Fibroblast of pulmonary artery (primary cell): ENCODE results near the gene ETDB.
A peak's percentile ranks its signal among the peaks of the same experiment; 100 is the strongest.
"Not testable (repeated sequence)": the region's sequence is repeated elsewhere in the genome, so short reads cannot be mapped to it uniquely, and the experiment has no call there.

Experiments
- DNase-seq: peaks from one replicate; pipeline ENCODE4 v3.0.0-alpha.2; 2010; ENCODE audit warnings: low read depth
- H3K4me3 ChIP-seq: replicated peaks from 2 replicates; pipeline ENCODE4 v1.5.1; 2011; ENCODE audit warnings: low read depth, mild to moderate bottlenecking, control low read depth, low read length, moderate library complexity
- TF ChIP-seq, protein P1 (sequence below): IDR thresholded peaks from 2 replicates; pipeline ENCODE4 v1.5.1; 2011; ENCODE audit warnings: mild to moderate bottlenecking, control low read depth, low read length, inconsistent platforms; ENCODE audit errors: missing control alignments

ETDB gene

DNA sequence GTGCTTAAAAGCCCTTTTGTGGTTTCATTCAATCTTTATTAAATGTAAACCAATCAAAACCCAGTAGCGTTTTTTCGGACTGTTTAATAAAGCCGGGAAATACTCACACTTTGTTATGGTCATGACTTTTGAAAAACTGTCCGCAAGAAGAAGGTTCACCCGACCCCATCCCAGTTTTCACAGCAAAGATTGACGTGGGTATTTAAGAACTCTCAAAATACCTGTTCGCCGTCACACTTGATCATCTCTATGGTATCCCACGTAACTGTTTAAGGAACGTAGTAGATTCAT is 20.9 kb downstream of the ETDB start:
- TF ChIP-seq, protein P1, sequence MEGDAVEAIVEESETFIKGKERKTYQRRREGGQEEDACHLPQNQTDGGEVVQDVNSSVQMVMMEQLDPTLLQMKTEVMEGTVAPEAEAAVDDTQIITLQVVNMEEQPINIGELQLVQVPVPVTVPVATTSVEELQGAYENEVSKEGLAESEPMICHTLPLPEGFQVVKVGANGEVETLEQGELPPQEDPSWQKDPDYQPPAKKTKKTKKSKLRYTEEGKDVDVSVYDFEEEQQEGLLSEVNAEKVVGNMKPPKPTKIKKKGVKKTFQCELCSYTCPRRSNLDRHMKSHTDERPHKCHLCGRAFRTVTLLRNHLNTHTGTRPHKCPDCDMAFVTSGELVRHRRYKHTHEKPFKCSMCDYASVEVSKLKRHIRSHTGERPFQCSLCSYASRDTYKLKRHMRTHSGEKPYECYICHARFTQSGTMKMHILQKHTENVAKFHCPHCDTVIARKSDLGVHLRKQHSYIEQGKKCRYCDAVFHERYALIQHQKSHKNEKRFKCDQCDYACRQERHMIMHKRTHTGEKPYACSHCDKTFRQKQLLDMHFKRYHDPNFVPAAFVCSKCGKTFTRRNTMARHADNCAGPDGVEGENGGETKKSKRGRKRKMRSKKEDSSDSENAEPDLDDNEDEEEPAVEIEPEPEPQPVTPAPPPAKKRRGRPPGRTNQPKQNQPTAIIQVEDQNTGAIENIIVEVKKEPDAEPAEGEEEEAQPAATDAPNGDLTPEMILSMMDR, result no peak
- DNase-seq, result no peak
- H3K4me3 ChIP-seq, result peak overlapping the region; percentile 54

DNA sequence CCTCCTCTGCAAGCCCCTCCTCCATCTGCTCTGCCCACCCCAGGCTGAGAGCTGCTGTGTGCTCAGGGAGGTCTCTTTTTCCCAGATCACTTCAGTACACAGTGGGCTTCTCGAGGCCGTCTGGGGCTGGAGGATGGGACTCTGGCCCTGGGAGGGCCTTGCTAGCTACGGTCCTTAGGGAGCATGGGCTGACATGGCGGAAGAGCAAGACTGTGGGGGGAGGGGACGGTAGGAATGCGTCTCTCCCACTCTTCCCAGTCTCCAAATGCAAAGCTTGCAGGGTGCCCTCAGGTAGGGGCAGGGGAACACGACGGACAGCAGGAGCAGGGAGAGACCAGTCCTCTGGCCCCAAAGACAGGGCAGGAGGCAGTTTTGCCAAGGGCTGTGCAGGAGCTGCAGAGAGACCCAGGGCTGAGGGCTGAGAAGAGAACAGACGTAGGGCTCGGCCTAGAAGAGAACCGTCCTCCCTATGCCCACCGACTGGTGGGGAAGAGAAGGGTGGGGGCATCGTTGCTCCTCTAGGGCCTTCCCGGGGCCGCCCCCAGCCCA is 23.1 kb downstream of the ETDB start:
- peak overlapping the region; percentile 57 for H3K4me3 ChIP-seq
- not testable (repeated sequence) for DNase-seq

DNA sequence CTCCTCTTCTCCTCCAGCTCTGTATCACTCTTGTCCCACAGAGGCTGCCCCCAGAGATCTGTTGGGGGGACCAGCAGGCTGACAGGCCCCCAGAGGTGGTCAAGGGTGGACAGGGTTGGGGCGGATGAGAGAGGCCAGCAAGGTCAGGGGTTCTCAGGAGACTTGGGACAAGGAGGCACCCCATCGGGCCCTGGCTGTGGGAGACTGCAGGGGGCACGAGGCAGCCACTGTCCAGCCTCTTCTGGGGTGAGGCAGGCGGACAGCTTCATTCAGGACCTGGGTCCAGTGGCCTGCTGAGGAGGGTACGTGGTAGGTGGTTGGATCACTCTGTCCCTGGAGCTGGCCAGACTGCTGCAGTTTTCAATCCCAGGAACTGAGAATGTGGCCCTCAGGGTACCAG is 24.6 kb downstream of the ETDB start:
- no peak overlapping the region for H3K4me3 ChIP-seq
- TF ChIP-seq, protein P1, result no peak
- DNase-seq, result no peak

DNA sequence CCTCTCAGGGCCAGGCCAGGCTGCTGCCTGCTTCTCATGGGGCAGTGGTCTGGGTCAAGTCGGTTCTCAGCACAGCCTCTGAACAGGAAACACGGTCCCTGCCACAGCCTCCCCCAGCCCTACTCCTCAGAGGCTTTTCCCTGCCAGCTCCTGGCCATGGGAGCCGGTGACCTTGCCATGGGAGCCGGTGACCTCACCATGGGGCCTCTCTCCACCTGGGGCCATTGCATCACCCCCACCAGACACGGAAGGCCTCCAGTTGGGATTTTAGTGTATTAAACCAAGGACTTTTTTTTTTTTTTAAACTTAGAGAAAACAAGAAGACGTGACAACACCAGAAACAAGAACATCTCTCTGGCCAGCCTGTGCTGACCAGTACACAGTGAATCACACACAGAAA is 25.6 kb downstream of the ETDB start:
- TF ChIP-seq, protein P1, result no peak
- no peak for DNase-seq

DNA sequence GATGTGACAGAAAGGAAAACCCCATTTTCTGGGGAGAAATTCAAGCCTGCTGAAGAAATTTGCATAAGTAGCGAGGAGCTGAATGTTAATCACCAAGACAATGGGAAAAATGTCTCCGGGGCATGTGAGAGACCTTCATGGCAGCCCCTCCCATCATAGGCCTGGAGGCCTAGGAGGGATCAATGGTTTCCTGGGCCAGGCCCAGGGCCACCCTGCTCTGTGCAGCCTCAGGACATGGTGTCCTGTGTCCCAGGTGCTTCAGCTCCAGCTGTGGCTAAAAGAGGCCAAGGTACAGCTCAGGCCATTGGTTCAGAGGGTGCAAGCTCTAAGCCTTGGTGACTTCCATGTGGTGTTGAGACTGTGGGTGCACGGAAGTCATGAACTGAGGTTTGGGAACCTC is 31.2 kb downstream of the ETDB start:
- no peak overlapping the region for H3K4me3 ChIP-seq
- DNase-seq, result no peak
- TF ChIP-seq, protein P1, result no peak

More for the DNA sequence above, 25.6 kb downstream of the ETDB start:
- H3K4me3 ChIP-seq, result no peak overlapping the region

DNA sequence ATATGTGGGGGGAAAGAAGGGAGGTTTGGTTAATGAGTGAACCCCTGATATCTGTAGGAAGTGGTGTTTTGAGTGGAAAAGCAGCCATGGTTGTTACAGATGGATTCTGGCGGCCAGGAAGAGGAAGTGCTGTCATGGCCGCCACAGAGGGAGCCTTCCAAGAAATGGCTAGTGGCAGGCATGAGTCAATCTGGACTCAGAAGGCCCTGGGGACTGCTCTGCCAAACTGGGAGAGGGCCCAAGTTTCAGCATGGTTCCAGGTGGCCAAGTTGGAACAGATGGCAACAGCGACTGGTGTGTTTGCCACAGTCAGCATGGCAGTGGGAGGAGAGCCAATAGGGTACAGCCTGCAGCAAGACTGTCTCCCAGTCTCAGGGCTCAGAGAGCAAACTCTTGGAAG is 32.5 kb downstream of the ETDB start:
- TF ChIP-seq, protein P1, result no peak
- no peak for DNase-seq
- H3K4me3 ChIP-seq, result no peak overlapping the region

DNA sequence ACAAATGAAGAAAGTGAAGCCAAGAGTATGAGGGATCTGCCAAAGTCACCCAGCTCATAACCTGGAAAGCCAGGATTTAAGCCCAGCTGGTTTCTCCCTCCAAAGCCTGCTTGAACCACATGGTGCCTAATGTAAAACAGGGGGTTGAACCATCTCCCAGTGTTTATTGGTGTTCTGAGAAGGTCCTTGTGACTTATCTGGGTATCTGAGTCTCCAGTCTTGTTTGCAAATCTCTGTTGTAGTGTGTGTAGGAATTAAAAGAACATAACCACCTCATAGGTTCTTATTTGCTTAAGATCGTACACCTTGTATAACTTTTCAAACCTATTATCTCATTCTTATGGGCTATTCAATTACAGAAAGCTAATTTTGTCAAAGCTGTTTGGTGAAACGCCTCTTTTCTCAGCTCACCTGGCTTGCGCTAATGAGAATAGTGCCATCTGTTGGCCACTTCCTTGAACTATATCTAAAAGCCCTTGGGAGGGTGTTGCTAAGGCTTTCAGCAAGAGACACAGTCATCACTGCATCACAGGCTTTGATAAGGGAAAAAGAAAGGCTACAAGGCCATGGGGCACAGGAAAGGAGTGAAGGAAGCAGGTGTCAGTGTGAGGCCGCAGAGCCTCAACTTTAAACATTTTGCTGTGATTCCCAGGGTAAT is 34.0 kb downstream of the ETDB start:
- DNase-seq, result peak; percentile 68
- TF ChIP-seq, protein P1, result peak; percentile 63

More for the DNA sequence above, 34.0 kb downstream of the ETDB start:
- no peak overlapping the region for H3K4me3 ChIP-seq
